Measurements from ENCODE around the gene SNRNP200.

DNA sequence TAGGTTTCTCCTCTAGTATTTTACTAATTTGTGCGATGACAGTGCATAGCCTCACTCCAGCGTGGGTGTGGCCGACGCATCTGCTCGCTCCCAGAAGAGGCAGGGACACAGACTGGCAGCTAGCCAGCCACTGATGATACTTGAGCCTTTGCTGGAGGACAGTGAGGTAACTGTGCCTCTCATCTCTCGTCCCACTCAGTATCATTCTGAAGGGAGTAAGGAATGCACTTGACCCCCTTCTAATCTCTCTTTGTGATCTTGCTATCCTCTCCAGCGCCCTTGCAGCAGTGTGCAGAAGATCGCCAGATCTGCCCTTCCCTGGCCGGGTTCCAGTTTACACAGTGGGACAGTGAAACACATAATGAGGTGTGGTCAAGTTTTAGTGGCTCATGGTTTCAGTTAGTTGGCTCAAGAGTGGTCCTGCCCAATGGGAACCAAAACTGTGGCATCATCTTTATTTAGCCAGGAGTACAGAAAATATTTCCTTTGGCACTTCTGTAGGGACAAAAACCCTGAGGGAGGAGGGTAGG, 47.8 kb upstream of the SNRNP200 start:
- TF ChIP-seq, protein P1, sequence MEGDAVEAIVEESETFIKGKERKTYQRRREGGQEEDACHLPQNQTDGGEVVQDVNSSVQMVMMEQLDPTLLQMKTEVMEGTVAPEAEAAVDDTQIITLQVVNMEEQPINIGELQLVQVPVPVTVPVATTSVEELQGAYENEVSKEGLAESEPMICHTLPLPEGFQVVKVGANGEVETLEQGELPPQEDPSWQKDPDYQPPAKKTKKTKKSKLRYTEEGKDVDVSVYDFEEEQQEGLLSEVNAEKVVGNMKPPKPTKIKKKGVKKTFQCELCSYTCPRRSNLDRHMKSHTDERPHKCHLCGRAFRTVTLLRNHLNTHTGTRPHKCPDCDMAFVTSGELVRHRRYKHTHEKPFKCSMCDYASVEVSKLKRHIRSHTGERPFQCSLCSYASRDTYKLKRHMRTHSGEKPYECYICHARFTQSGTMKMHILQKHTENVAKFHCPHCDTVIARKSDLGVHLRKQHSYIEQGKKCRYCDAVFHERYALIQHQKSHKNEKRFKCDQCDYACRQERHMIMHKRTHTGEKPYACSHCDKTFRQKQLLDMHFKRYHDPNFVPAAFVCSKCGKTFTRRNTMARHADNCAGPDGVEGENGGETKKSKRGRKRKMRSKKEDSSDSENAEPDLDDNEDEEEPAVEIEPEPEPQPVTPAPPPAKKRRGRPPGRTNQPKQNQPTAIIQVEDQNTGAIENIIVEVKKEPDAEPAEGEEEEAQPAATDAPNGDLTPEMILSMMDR (IDR thresholded peaks at IDR 0.05) = no peak
- TF ChIP-seq EP300 (IDR thresholded peaks at IDR 0.05) = no peak
